GM12872 (cell line): ENCODE measurements around the gene RAPH1.

ENCODE experiments used
- CTCF ChIP-seq: IDR thresholded peaks from 3 replicates; pipeline ENCODE4 v1.5.1; 2011; ENCODE audit warnings: low read depth, mild to moderate bottlenecking, low read length, moderate library complexity; ENCODE audit not compliant: insufficient read depth

Gene RAPH1

DNA sequence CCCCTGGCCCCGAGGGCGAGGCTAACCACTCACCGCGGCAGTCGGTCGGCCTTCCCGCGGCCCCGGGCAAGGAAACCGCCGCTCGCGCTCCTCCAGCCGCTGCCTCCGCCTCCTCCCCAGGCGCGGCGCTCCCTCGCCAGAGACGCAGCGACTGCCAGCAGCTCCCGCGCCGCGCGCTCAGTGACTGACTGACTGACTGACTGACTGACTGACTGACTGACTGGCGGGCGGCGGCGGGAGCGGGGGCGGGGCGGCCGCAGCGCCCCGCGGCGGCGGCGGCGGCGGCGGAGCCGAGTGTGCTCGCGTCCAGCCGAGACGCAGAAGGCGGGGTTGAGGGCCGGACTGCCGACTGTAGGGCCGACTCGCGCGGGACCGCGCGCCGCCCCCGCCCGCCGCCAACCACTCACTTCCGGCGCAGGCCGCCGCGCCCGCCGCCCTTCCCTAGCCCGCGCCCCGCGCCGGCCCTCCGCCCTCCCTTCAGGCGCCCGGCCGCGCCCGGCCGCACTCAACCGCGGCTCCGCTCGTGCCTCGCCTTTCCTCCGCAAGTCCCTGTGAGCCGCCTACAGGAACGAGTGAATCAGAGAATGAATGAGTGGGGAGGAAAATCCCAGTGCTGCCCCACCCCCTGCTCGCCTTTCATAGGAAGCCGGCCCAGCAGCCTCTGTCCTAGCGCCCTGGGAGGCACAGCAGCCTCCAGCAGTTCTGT is at the start of gene RAPH1:
Gene RAPH1, minus strand, starts transcription at position 224 of the 706 bp plus-strand sequence. CDS start 39,948 bp downstream, outside the sequence.
- no peak for TF ChIP-seq CTCF

DNA sequence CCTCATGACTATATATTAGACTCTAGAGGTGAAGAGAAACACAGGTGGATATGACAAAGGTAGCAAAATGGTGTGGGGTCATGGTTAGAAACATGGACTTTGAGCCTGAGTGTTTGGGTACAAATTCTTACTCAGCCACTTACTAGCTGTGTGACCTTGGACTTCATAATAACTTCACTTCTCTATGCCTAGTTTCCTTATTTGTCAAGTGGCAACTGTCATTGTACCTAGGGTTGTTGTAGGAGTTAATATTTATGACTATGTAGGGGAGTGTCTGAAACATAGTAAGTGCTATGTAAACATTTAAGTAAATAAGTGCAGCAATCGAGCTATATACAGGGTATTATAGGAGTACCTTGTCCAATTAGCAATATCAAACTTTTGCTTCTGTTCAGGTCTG is 49.7 kb upstream of the RAPH1 start:
- TF ChIP-seq CTCF = no peak

DNA sequence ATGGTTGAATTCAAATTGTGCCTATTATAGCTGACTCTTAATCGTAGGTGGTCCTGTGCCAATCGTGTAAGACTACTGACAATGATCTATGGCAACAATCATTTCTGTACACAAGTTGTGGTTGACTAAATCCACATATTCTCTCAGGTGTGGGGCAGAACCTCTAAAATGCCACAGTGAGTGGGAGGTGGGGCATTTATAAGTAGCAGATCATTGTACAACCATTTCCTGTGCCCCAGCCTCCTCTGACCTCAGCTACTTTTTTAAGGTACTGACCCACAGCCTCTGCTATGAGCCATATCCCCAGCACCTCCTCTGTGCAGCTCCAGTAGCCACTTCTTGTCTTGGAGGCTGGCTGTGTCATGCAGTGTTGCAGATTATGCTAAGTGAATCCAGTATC is 48.6 kb upstream of the RAPH1 start:
- TF ChIP-seq CTCF = no peak

DNA sequence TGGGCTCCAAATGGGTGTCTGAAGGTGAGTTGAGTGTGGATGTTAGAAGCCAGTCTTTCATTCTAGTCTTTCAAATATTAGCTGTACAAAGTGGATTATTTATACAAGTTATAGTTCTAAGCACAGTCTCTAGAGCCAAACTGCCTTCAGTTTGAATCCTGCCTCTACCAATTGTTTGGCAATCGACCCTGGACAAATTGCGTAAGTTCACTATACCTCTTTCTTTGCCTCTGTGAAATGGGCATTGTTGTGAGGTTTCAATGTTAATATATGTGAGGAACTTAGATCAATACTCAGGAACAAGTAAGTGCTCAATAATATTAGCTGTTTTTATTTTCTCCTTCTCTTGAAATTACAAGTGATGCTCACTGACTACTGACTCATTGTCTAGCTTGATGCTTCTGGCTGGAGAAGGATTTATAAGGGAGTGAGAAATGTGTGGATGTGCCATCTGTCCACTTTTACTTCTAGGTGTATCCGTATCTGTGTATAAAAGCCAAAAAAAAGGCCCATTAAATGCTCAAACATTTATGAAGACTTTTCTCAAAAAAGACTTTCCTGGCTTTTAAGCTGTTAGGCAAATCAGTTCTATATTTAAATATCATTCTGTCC is 48.1 kb upstream of the RAPH1 start:
- TF ChIP-seq CTCF = no peak

- TF ChIP-seq CTCF = no peak
These were observed 47.4 kb upstream of the RAPH1 start for GRCh38 chr2:203582468-203582867.

DNA sequence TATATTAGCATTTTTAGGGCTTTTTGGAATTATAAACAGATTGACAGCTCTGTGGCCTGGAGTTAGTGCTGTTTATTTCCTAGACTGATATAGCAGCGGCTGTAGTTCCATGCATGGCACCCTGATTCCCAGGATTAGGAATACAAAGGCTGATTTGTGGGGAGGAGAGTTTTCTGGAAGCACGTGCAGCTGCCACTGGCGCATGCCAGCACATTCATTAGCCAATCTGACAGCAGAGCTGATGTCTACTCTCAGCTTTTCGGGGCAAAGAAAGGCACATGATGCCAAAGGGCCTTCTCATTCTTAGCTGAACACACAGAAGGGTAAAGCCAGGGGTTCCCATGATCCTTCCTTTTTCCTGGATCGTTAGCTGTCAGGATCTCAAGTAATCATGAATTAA is 45.7 kb upstream of the RAPH1 start:
- no peak for TF ChIP-seq CTCF

GRCh38 chr2:203579730-203580129 is 44.6 kb upstream of the RAPH1 start:
- no peak for TF ChIP-seq CTCF
